HG02798 (cell line): ENCODE measurements around the gene BEND6.
A peak's percentile ranks its signal among the peaks of the same experiment; 100 is the strongest.
"Not testable (repeated sequence)": the region's sequence is repeated elsewhere in the genome, so short reads cannot be mapped to it uniquely, and the experiment has no call there.

Source experiments
- ATAC-seq: cut with Tn5 transposase; IDR thresholded peaks from one replicate; pipeline ENCODE4 v1.9.1; 2021; ENCODE audit warnings: mild to moderate bottlenecking; ENCODE audit not compliant: unreplicated experiment, poor library complexity

Gene BEND6

GRCh38 chr6:56965126-56965525, 10.2 kb downstream of the BEND6 start:
- ATAC-seq: no peak

DNA sequence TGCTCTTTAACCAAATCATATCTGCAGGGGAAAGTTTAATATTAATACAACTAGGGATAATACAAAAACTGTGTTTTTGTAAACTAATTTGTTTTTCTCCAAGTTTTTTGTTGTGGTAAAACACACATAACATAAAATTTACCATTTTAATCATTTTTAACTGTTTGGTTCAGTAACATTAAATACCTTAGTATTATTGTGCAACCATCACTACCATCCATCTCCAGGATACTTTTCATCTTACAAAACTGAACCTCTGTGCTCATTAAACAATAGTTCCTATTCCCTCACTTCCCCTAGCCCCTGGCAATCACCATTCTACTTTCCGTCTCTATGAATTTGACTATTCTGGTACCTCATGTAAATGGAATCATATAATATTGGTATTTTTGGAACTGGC, 15.9 kb downstream of the BEND6 start:
- ATAC-seq: no peak

DNA sequence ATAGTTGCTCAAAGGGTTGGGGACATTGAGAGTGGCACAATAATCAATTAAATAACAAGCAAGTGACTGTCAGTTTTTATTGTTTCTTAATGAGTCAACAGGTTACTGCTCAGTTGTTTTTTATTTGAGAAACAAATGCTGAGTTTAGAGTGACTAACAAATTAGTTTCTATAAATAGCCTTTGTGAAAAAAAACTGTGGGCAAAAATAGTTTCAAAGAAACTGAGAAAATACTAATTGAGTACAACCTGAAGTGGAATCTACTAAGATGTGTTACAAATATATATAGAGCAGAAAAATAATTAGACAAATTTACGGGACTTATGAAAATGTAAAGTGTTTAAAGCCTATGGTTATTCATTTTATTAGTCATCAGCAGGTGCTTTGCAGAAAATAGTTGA, 22.3 kb downstream of the BEND6 start:
- ATAC-seq: no peak

DNA sequence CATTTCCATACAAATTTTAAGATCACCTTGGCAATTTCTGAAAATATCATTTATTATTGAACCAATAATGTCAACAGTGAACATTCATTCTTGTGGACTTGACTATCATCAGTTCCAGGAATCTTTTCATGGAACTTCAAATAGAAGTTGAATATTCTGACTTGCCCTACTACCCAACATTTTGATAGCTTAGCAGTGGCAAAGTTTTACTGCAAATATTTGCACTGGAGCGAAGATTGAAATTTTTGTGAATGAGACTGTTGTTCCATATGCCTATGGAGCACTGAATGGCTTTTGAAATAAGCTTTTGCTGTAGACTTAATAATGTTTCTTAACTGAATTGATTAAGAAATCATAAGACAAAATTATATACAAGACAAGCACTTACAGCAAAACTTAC, 23.6 kb downstream of the BEND6 start:
- no peak for ATAC-seq

DNA sequence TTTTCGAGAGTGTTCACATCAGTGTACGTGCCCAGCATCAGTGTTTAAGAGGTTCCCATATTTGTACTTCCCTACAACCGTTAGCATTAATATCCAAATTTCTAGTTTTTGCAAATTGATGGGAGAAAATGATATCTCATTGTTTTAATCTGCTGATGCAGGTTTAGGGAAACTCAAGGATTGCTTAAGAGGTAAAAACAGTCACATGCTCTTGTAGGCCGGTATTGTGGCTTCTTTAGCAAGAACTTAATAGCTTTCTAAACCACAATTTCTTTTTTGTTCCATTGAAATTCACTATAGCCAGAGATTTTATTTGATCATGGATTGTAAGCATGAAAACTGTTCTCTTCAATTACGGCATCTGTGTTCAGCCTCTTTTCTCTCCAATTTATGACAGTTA, 29.5 kb downstream of the BEND6 start:
- ATAC-seq: no peak

DNA sequence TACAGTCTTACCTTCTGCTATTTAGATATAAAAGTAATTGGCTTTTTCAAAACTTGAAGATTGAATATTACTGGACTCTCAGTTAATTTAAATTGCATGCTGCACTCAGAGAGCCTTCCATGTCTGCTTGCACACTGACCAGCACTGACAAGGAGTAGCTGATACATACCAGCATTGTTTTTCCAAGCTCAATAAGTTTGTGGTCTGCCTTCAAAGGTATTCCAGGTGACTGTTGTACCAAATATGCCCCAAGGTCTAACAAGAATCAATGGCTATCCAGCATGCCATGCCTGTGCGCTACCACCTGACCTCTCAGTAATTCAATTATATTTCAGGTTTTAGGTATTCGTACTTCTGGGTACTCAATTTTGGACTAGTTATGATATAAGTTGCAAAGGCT, 30.0 kb downstream of the BEND6 start:
- no peak for ATAC-seq

DNA sequence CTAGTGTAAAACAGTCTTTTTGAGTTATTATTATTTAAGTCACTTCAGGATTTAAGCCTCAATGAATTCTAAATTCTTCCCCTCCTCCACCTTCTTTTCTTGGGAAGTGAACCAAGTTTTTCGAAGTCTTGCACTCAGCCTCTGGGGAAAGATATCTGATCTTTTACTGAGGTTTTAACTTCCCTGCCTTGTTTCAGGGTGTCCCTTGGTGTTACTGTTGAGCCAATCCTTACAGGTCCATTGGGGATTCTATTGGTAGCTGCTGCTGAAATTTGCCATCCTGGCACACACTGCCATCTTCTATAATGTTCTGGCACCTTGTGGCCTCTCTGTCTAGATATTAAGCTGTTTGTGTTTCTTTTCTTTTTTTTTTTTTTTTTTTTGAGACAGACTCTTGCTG, 31.7 kb downstream of the BEND6 start:
- ATAC-seq: no peak

DNA sequence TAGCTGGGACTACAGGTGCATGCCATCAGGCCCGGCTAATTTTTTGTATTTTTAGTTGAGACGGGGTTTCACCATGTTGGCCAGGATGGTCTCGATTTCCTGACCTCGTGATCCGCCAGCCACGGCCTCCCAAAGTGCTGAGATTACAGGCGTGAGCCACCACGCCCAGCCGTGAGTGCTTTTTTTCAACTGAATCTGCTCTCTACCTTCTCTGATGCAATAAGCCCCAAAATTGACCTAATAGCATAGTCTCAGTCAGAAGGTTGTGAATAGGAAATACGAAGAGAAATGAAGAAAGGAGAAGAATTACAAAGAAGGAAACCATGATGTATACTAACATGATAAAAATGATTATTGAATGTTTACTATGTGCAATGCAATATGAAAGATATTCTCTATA, 33.2 kb downstream of the BEND6 start:
- ATAC-seq: no peak

- no peak for ATAC-seq
Measured at GRCh38 chr6:56992036-56992435, 37.1 kb downstream of the BEND6 start.

DNA sequence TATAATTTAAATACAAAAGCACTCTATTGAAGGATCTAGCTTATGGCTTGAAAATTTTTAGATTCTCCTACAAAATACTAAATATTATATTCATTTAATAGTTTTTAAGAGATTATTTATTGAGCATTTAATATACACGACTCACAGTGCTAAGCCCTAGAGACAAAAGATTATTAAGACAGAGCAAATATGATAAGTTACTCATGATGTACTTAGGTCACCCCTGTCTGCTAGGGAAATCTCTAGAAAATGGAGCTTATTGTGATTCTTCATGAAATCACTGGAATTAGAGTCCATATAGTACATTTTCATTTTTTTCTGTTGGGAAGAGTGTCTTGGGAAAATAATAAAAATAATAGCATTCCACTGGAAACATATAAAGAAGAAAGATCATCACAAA, 37.8 kb downstream of the BEND6 start:
- ATAC-seq: no peak

DNA sequence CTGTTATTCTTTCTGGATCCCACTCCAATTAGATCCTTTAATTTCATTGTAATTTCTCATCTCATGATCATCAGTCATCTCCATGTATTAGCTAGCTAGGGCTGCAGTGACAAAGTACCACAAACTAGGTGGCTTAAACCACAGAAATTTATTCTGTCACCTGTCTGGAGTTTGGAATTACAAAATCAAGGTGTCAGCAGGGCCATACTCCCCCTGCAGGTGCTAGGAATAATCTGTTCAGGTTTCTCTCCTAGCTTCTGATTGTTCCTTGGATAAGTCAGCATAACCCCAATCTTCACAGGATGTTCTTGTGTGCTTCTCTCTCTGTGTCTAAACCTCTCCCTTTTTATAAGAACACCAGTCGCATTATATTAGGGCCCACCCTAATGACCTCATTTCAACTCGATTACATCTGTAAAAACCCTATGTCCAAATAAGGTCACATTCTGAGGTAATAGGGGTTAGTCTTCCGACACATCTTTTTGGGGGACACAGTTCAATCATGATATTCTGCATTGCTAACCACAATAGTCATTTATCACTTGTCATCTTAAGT, 40.5 kb downstream of the BEND6 start:
- no peak for ATAC-seq

GRCh38 chr6:56996401-56996800, 41.5 kb downstream of the BEND6 start:
- no peak for ATAC-seq

- ATAC-seq: no peak
Measured at GRCh38 chr6:56999049-56999448, 44.1 kb downstream of the BEND6 start.

DNA sequence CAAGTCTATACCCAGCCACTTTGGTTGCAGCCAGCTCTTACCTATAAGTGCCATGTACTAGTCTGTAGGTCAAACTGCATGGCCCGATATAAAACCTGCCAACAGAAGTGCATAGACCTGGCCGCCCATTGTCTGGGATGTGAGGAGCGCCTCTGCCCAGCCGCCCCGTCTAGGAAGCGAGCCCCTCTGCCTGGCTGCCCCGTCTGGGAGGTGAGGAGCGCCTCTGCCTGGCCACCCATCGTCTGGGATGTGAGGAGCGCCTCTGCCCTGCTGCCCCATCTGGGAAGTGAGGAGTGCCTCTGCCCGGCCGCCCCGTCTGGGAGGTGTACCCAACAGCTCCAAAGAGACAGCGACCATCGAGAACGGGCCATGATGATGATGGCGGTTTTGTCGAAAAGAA, 44.8 kb downstream of the BEND6 start:
- not testable (repeated sequence) for ATAC-seq

DNA sequence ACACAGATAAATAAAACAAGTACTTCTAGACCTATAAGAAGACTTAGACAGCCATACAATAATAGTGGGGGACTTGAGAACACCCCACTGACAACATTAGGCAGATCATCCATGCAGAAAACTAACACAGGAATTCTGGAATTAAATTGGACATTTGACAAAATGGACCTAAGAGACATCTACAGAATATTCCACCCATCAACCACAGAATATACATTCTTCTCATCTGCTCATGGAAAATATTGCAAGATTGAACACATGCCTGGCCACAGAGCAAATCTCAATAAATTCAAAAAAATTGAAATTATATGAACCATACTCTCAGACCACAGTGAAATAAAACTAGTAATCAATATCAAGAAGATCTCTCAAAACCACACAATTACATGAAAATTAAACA, 47.3 kb downstream of the BEND6 start:
- no peak for ATAC-seq

DNA sequence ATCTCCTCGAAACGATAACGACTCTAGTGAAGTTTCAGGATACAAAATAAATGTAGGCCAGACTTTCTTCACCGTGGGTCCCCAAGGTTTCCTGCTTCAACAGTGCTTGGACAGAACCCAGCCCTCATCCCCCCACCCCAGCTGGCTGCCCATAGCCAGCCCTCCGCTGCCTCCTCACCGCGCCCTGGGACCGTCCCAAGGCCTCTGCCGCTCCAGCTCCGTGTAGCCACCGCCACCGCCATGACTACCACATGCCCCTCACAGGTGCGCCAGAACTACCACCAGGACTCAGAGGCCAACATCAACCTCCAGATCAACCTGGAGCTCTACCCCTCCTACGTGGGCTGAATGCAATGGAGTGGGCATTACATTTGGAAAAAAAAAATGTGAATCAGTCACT, 49.4 kb downstream of the BEND6 start:
- no peak for ATAC-seq

GRCh38 chr6:57006101-57006500, 51.2 kb downstream of the BEND6 start:
- no peak for ATAC-seq

DNA sequence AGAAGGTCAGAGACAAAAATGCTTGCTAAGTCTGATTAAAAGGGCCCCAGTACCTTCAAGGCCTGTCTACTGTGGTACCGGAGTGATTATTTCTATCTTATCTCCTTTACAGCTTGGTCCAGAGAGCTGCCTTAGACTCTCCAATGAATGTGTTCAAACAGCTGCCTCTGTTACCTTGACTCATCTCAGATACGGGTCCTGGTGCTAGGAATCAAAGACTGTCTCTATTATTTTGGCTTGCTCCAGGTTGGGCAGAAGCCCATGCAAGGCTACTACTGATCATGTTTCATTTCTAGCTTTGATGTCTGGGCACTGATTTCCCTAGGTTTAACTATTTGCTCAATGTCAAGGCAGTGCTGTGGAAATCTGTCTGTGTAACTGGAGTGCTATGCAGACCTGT, 53.2 kb downstream of the BEND6 start:
- ATAC-seq: not testable (repeated sequence)

DNA sequence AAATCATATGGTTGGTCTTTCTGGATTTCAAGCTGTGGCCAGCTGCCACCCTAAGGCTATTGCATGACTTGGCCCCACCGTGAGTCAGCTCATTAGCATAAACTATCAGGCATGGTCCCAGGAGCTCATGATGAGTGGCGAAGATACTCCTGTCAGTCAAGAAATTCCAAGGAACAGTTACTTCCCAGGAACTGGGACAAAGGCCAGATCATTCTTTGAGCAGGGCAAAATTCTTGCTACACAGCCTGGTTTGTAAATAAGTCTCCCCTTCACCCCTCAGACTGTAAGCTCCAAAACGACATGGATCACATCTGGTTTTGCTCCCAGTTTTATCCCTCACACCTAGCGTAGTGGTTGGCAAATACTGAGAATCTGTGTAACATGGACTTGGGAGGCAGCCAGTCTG, 58.6 kb downstream of the BEND6 start:
- no peak for ATAC-seq

GRCh38 chr6:57017069-57017468, 62.2 kb downstream of the BEND6 start:
- no peak for ATAC-seq

GRCh38 chr6:57017841-57018240, 62.9 kb downstream of the BEND6 start:
- ATAC-seq: no peak

DNA sequence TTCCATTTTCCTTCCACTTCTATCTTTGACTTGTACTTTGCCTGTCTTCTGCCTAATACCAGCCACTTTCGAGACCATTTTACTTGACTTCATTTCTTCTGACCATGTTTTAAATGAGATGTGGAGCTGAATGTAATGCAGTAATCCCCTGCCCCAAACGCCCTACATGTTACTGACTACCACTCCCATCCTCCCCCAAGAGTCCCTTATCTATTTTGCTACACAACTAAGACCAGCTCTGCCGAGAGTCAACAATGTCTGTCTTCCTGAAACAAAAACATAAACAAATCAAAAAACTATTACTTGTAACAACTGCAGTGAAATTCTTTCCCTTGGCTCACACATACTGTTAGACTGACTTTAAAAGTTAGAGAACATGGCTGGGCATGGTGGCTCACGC, 64.5 kb downstream of the BEND6 start:
- ATAC-seq: no peak

DNA sequence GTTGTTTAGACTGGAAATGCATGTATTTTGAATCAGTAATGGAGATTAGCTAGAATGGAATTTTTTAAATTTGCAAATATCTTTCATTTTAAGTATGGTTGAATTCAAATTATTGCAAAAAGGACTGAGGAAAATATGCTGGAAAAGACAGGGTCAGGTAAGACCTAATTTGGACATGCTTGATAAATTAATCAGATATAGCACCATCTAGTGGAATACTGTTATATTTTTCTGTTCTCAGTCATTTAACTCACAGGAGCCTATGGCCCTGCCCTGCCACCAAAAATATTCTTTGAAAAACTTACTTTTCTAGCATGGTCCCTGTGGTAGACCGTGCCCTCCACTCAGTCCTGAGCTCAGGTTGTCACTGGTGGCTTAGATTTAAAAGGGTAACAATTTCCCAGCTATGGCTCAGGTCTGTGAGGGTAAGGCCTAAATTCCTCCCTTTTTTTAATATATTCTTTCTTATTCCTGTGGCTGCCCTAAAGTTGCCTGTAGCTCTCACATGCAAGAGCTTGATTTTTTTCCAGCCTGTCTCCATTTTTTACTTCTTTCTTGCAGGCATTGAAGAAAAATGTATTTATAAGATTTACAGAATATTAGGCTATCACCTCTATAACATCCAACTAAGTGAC, 66.3 kb downstream of the BEND6 start:
- ATAC-seq: peak; percentile 65
